NCI-H345 (cell line): ENCODE results near the gene RPS6KA5.
"Not testable (repeated sequence)": the region's sequence is repeated elsewhere in the genome, so short reads cannot be mapped to it uniquely, and the experiment has no call there.

Experiments
- DNase-seq: peaks from one replicate; lab custom pipeline; 2025; lab: John Stamatoyannopoulos, UW

RPS6KA5 gene

DNA sequence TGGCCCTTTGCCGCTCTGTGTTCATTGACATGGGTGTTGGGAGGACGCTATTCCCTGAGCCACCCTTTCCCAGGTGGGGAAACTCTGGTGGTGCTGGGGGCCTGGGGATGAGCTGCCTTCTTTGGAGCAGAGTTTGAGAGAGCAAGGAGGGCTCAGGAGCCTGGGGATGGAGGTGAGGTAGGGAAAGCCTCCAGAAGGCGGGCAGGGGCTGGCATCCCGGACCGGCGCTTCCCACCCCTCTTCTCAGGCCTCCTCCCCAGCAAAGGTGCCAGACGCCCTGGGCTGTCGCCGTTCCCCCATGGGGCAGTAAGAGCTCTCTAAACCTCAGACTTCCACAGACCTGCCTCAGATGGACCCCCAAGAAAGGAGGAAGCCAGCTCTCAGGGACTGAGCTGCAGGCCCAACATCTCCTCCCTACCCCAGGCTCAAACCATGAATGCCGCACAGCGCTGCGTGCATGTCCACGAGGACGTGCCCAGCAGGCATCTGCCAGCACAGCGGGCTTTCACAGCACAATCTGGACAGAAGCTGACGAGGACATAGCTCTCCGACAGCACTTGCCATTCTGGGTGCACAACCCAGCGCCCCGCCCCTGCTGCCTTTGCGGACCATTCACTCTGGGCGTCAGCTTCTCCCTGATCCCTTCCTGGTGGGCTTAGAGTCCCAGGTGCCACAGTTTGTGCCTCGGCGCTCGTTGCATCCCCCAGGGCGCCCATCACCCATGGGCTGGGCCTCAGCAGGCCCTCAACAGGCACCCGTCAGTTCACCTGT, 229.3 kb downstream of the RPS6KA5 start:
- no peak for DNase-seq

DNA sequence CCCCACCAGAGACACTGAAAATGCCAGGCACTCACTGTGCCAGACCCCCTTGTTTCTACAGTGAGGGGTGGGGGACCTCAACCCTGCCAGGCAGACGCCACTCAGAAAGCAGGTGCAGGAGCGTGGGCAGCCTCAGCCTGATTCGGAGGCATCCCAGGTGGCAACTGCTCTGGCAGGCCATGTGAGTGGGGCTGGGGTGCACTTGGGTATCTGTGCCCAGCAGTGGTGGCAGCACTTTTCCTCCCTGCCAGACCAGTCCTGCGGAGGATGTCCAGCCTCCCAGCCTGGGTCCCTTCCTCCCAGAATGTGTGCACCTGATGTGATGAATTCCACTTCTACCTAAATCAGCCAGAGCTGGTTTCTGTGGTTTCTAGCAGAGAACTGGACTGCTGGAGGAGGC, 230.8 kb downstream of the RPS6KA5 start:
- no peak for DNase-seq

- DNase-seq = no peak
Observed at GRCh38 chr14:90828642-90829487, 231.6 kb downstream of the RPS6KA5 start.

DNA sequence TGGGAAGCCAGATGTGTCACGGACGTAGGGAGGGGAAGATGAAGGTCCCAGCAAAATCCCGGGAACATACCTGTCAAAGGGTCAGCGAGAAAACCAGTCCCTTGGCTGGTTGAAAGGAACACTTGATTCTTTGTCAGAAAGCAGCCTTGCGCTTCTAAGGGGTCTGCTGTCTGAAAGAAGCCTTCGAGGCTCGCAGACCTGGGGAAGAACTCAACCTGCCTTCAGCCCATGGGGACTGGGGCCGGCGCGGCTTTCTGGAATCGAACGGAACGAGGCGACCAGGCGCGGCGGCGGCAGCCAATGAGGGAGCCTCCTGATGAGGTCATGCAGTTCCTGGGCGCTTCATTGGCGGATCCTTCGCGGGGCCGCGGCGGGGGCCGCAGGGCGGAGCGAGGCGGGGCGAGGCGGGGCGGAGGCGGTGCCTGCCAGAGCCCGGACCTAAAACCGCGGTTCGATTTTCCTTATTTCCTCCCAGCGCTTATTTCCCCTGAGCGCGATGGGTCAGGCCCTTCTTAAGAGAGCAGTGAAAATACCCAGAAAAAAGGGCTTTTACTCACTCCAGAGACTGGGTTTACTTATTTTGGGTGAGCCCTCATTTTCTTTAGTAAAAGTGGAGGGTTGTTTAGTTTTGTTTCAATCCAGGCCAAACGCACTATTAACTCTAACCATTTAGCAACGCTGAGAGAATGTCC, 232.4 kb downstream of the RPS6KA5 start:
- peak; percentile 95 for DNase-seq

DNA sequence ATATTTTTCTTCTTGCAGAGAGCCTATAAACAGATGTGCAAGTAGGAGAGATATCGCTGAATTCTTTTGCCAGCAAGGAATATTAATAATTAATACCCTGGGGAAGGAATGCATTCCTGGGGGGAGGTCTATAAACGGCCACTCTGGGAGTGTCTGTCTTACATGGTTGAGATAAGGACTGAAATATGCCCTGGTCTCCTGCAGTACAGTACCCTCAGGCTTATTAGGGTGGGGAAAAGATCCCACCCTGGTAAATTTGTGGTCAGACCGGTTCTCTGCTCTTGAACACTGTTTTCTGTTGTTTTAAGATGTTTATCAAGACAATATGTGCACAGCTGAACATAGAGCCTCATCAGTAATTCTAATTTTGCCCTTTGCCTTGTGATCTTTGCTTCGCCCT, 236.9 kb downstream of the RPS6KA5 start:
- DNase-seq = not testable (repeated sequence)

DNA sequence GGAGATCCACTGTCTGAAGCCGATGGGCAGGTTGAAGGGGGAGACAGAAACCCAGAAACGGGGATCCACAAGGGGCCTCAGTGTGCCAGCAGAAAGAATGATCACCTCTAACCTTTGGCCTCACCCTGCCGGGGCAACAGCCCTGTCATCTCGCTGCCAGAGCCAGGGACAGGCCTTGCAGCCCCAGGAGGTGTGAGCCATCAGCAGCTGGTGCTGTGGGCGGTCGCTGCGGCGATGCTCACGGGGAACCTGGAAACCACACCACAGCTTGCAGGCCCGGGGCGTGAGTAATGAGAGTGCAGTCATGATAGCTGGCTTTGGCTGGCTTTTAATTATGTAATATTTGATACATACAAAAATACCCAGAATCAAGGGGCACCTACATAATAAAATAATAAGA, 239.5 kb downstream of the RPS6KA5 start:
- no peak for DNase-seq

DNA sequence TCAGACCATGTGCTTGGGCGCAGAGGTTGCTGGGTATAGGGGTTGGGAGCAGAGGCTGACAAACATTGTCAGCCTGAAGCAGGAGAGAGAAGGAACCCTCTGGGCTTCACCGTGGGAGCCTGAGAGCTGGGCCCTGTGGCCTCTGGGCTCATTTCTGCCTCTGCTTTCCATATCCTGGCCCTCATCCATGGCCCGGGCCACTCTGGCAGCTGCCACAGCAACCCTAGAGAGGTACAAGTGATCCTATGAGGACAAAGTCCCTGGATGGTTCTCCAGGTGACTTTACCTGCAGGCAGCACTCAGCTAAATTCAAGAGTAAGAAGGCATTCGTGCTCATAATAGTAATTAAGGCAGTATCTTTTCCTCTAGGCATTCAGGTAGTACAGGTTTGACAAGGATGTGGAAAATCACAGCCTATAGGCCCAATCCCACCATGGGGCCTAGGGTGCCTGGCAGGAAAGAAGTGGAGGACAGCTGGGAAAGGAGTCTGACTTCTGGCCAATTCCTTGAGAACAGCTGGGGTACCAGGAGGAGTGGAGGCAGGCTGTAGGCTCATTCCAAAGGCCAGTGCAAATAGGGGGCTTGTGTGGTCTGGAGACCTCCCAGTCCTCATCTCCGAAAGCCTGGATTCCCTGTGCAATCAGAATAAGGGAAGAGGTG, 240.6 kb downstream of the RPS6KA5 start:
- DNase-seq = no peak

GRCh38 chr14:90818715-90819114, 241.7 kb downstream of the RPS6KA5 start:
- DNase-seq = no peak

DNA sequence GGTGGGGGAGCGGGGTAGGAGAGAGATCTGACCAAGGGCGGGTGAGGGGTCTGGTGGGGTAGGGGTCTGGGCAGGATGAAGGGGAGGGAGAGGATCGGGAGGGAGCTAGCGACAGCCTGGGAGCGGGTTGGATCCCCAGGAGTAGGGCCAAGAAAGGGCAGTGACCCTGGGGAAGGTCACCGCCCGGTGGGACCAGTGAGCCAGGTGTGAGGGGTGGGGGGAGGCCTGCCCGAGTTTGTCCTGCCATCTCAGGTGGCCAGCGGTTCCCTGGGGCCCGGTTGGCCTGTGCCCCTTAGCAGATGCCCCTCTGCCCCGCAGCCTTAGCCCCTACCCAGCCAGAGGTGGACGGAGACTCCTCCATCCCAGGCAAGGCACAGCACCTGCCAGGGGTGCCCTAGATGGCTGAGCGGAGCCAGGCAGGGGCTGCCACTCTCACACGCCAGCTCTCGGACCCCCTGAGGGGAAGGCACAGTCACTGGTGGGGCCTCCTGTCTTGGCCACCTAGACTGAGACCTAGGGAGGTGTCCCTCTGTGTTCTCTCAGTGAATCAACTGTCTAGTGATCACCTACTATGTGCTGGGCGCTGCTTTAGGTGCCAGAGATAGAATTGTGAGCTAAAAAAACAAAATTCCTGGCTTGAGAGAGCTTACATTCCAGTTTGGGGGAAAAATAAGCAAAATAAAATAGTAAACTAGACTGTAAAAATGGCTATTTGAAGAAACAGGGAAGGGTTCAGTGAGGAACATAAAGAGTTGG, 243.6 kb downstream of the RPS6KA5 start:
- no peak for DNase-seq

DNA sequence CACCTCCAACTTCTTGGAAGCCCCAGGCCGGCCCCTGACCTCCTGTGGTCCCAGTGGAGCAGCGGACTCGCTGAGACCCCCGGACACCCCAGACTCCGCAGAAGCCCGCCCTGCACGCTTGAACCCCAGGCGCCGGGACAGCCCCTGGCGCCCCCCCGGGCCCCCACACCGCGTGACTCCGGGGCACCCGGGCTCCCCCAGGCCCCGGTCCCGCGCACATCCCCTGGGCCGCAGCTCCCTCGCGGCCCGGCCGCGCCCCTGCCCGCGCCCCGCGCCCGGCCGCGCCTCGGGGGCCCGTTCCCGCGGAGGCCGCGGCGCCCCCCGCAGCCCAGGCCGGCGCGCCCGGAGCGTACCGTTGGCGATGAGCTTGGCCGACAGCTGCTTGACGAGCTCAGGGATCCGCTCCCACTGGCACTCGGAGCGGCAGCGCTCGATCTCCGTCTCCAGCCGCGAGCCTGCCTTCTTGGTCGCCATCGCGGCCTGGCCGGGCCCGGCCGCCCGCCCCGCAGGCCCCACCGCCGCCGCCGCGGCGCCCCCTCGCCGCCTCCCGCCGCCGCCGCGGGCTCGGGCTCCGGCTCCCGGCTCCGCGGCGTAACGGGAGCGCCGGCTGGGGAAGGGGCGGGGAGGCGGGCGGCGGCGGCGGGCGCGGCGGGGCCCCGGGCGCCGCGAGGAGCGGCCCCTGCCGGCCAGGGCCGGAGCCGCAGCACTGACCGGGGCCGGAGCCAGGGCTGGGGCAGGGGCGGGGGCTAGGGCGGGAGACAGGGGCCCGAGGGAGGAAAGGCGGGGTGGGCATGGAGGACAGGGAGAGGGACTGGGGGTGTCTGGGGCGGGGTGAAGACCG, 244.4 kb downstream of the RPS6KA5 start, which contains the start of gene TTC7B:
TTC7B (minus strand) TSS at position 609 of the 841 bp plus-strand sequence; CDS start at position 474, 135 bp downstream.
- peak; percentile 52 for DNase-seq

DNA sequence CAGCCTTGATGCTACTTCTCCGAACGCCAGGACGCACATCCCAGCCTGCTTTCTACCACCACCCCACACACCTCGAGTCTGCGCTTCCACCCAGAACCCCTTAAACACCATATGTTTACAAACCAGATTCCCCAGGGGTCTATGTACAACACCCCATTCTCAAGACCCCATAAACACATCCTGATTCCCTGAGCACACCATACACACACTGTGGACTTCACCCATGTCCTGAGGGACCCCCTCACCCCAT, 244.9 kb downstream of the RPS6KA5 start:
- DNase-seq = no peak

DNA sequence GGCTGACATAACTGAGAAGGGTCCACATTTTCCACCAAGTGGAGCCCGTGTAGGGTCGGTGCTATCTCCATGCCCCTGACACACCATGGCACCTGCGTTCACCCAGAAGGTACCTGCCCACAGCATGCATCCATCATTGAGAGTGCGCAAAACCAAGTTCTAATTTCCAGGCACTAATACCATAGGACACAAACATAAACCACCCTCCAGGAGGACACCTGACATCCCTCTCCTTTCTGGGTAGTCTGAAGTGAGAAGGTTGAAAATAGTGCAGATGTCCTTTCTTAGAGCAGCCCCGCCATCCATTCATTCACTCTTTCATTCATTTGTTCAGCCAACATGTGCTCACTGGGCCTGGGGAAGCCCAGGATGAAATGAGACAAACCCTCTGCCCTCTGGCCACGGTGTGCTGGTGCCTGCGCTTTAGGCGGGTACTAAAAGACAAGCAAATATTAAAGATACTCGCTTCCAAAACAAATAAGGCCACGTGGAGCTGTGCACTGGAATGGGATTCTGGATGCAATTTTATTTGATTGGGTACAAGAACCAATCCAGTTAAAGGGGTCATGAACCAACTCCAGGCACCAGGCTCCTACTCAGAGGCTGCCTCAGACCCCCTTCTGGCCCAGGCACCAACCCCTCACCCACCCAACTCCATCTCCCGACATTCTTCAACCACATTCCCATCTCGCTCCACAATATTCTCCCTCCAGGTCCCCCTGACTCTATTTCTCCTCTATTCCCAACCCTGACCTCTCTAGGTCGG, 245.5 kb downstream of the RPS6KA5 start:
- DNase-seq = no peak

DNA sequence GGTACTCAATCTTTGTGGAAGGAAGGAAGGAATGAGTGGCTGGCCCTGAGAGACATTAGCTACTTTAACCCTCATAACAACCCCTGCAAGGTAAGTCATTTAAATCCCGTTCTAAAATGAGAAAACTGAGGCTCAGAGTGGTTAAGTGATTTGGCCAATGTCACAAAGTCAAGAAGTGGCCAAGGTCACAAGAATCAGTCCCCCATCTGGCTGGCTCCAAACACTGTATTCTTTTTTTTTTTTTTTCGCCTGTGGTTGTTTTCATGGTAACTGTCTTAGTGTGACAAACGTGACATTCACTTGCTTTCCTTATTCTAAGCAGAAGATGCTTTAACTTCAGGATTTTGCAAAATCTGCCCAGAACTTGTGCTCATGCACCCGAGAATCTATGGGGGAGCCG, 247.0 kb downstream of the RPS6KA5 start:
- no peak for DNase-seq

- DNase-seq = no peak
Observed at GRCh38 chr14:90812109-90812508, 248.3 kb downstream of the RPS6KA5 start.

DNA sequence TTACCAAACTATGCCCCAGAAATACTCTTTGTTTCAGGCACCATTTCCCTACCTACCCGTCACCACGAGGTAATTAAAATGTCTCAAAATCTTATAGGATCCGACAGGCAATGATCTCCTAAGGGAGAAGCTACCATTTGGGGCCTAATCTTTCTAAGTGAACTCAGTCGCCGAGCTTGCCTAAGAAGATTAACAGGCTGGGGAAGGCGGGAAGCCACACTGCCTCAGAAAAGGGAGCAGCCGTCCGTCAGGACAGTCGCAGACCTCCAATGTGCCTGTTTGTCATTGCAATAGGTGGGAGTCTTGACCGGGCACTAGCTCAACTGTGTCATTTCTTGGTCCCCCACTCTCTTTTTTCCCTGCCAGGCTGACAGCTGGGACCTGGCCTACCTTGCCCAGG, 248.8 kb downstream of the RPS6KA5 start:
- no peak for DNase-seq

DNA sequence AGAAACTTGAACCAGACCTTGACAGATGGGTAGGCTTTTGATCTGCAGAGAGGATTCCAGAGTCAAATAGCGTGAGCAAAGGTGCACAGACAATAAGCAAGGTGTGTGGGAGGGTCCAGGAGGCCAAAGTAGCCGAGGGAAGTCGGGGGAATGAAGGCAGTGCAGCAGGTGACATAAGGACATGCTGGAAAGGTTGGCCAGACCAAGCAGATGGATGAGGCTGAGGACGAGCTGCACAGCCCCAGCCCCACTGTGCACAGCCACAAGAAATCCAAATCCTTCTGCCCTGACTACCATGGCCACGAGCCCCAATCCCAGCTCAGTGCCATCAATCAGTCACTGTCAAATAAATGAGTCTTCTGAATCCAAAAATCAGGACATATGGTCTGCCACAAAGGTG, 249.6 kb downstream of the RPS6KA5 start:
- DNase-seq = no peak

- no peak for DNase-seq
Observed at GRCh38 chr14:90809530-90810312, 250.7 kb downstream of the RPS6KA5 start.

DNA sequence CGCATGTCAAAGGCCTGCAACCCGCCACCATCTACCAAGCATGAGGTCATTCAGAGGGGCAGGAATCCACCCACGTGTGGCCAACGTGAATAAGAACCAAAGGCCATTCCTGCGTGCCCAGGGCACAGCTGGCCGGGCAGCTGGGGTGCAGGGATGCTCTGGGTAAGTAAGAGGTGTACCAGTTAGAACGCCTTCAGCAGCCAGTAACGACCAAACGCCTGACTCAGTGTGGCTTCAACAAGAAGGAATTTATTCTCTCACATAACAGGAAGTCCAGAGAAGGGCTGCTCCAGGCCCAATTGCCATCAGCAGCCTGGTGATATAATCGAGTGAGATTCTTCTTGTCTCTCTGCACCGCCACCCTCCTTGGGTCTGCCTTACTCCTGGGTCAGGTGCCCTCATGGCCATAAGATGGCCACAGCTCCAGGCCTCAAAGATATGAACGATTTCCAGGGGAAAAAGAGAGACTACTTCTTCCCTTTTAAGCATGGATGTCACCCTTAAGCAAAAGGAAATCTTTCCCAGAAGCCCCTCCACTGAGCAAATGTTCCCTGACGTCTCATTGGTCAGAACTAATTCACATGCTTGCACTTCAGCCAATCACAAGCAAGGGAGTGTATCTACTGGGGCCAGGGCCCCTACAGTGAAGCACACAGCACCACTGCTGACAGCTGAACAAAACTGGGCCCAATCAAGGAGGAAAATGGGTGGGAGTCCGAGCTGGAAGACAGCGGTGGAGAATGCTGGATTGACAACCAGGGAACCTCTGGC, 251.5 kb downstream of the RPS6KA5 start:
- no peak for DNase-seq
